Neural cell (in vitro differentiated cells): Measurements from ENCODE around the gene CSDE1.
"Not testable (repeated sequence)": the region's sequence is repeated elsewhere in the genome, so short reads cannot be mapped to it uniquely, and the experiment has no call there.

Source experiments
- CTCF ChIP-seq: fragments of 450-650 bp; IDR thresholded peaks from 2 replicates; pipeline ENCODE4 v1.5.1; 2014; ENCODE audit warnings: antibody characterized with exemption, mild to moderate bottlenecking, moderate library complexity; ENCODE audit not compliant: poor library complexity, severe bottlenecking
- EZH2 ChIP-seq: fragments of 200-600, 300-800 bp; shearing (Covaris generic), sonication (generic); IDR thresholded peaks from 2 replicates; pipeline ENCODE4 v1.6.1; 2014; ENCODE audit warnings: antibody characterized with exemption, low read length, borderline replicate concordance, mild to moderate bottlenecking; ENCODE audit not compliant: insufficient read depth, poor library complexity, severe bottlenecking
- REST ChIP-seq: IDR thresholded peaks from 2 replicates; pipeline ENCODE4 v1.6.1; 2012; ENCODE audit warnings: borderline replicate concordance
- TAF1 ChIP-seq: IDR thresholded peaks from 2 replicates; pipeline ENCODE4 v1.6.1; 2012; ENCODE audit warnings: low read depth

GRCh38 chr1:114804449-114804848 is 46.7 kb upstream of the CSDE1 start:
- not testable (repeated sequence) for TF ChIP-seq EZH2, CTCF, REST, TAF1
